ENCODE measurements around the gene BRME1.
A peak's percentile ranks its signal among the peaks of the same experiment; 100 is the strongest.
"Not testable (repeated sequence)": the region's sequence is repeated elsewhere in the genome, so short reads cannot be mapped to it uniquely, and the experiment has no call there.

The BRME1 gene

DNA sequence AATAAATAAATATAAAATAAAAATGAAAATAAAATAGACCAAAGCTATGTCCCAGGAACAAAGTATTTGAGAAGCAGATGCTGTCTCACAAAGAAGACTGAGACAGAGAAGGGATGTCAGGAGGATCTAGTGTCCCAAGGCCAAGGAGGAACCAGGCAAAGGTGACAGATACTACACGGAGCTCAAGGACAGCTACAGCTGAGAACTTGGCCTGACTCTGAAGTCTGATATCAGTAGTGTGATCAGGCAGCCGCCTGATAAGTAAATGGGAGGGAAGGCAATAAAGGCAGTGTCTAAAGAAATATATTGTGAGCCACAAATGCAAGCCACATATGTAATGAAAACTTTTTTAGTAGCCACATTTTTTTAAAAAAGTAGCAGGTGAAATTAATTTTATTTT, 49.4 kb downstream of the BRME1 start:
- 85 to 90% methylated on average over 2 of the region's 2 CpGs for WGBS, 2 experiments

DNA sequence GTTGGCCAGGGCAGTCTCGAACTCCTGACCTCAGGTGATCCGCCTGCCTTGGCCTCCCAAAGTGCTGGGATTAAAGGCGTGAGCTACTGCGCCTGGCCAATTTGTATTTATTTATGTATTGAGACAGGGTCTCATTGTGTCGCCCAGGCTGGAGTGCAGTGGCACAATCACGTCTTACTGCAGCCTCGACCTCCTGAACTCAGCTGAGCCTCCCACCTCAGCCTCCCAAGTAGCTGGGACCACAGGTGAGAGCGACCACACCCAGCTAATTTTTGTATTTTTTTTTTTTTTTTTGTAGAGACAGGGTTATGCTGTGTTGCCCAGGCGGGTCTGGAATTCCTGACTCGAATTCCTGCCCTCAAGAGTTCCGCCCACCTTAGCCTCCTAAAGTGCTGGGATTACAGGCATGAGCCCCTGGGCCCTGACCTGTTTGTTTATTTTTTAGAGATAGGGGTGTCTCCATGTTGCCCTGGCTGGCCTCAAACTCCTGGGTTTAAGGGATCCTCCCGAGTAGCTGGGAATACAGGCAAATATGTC, 53.7 kb downstream of the BRME1 start:
- peaks cover 11% of the 10 kb centered on the region for H3K4me1 ChIP-seq (ENCODE audit: control insufficient read depth, insufficient read depth, low read length)
- not testable (repeated sequence) for H3K4me3 ChIP-seq (ENCODE audit: insufficient read depth, low read depth, low read length); H3K27ac ChIP-seq (ENCODE audit: insufficient read depth, low read depth, low read length, poor library complexity, severe bottlenecking); H3K36me3 ChIP-seq (ENCODE audit: control insufficient read depth, insufficient read depth, low read length); H3K9me3 ChIP-seq (ENCODE audit: control insufficient read depth, low read length); H3K27me3 ChIP-seq (ENCODE audit: control insufficient read depth, insufficient read depth, low read length, poor library complexity, severe bottlenecking)
- 86 to 90% methylated on average over 10 to 12 of the region's 12 CpGs for WGBS, 2 experiments

More for the DNA sequence above, 49.4 kb downstream of the BRME1 start:
- H3K27ac ChIP-seq (ENCODE audit: insufficient read depth, low read depth, low read length, poor library complexity, severe bottlenecking): no peak overlapping the region
- H3K36me3 ChIP-seq (ENCODE audit: control insufficient read depth, insufficient read depth, low read length): no peaks in the 10 kb centered on the region
- H3K9me3 ChIP-seq (ENCODE audit: control insufficient read depth, low read length): no peaks in the 10 kb centered on the region
- no peak overlapping the region for H3K4me3 ChIP-seq (ENCODE audit: insufficient read depth, low read depth, low read length)
- peaks cover 5% of the 10 kb centered on the region for H3K27me3 ChIP-seq (ENCODE audit: control insufficient read depth, insufficient read depth, low read length, poor library complexity, severe bottlenecking)
- peaks cover 2% of the 10 kb centered on the region for H3K4me1 ChIP-seq (ENCODE audit: control insufficient read depth, insufficient read depth, low read length)

DNA sequence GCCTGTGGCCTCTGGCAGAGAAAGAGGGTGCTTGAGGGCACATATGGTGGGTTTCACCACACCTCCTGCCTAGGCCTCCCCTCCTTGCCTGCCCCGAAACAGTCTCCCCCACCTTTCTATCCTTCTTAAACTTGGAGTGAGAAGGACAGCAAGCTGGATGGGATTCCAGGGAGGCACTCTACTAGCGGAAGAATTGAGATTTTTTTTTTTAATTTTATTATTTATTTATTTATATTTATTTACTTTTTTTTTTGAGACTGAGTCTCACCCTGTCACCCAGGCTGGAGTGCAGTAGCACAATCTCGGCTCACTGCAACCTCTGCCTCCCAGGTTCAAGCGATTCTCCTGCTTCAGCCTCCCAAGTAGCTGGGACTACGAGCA, 54.2 kb downstream of the BRME1 start:
- not testable (repeated sequence) for H3K9me3 ChIP-seq (ENCODE audit: control insufficient read depth, low read length); H3K27me3 ChIP-seq (ENCODE audit: control insufficient read depth, insufficient read depth, low read length, poor library complexity, severe bottlenecking); H3K4me3 ChIP-seq (ENCODE audit: insufficient read depth, low read depth, low read length); H3K27ac ChIP-seq (ENCODE audit: insufficient read depth, low read depth, low read length, poor library complexity, severe bottlenecking); H3K36me3 ChIP-seq (ENCODE audit: control insufficient read depth, insufficient read depth, low read length)
- 87 to 92% methylated on average over 3 to 4 of the region's 5 CpGs for WGBS, 2 experiments
- peaks cover 14% of the 10 kb centered on the region for H3K4me1 ChIP-seq (ENCODE audit: control insufficient read depth, insufficient read depth, low read length)

DNA sequence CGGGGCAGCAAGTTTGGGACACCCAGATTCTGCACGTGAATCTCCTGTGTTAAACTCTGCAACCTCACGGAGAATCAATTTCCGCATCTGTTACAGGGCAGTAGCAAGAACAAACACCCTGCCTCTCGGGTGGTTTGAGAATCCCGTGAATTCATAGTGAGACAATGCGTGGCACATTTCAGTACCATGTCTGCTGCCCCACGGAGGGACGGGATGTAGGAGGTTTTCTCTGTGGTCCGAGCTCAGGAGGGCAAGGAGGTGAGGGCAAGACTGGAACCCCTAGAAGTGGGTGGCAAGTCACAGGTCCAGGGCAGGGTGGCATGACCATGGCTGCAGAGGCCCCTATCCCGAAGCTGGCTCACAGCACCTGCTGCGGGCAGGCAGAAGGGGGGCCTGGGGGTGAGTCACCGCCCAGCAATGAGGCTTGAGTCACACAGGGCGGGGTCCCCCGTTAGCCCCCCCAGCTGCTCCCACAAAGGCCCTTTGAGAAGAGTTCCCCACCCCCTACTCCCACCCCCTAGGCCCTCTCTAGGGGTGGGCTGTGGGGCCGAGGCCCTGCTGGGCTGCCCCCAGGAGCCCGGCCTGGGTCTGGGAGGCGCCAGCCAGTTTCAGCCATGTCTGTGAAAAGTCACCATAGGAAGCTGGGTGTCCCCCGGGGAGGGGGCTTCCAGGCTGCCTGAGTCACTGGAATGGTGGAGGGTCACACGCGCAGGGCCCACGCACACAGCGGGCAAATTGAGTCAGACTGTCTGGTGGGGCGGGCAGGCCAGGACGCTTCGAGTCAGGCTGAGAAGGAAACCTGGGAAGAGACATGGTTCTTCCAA, 54.8 kb downstream of the BRME1 start:
- H3K27me3 ChIP-seq (ENCODE audit: control insufficient read depth, insufficient read depth, low read length, poor library complexity, severe bottlenecking): no peaks in the 10 kb centered on the region
- H3K4me1 ChIP-seq (ENCODE audit: control insufficient read depth, insufficient read depth, low read length): peaks cover 18% of the 10 kb centered on the region
- peak overlapping the region; percentile 18 for H3K4me3 ChIP-seq (ENCODE audit: insufficient read depth, low read depth, low read length)
- 65 to 73% methylated on average over 26 of the region's 26 CpGs for WGBS, 2 experiments
- H3K9me3 ChIP-seq (ENCODE audit: control insufficient read depth, low read length): no peaks in the 10 kb centered on the region
- H3K36me3 ChIP-seq (ENCODE audit: control insufficient read depth, insufficient read depth, low read length): no peaks in the 10 kb centered on the region
- peak overlapping the region; percentile 69 for H3K27ac ChIP-seq (ENCODE audit: insufficient read depth, low read depth, low read length, poor library complexity, severe bottlenecking)

DNA sequence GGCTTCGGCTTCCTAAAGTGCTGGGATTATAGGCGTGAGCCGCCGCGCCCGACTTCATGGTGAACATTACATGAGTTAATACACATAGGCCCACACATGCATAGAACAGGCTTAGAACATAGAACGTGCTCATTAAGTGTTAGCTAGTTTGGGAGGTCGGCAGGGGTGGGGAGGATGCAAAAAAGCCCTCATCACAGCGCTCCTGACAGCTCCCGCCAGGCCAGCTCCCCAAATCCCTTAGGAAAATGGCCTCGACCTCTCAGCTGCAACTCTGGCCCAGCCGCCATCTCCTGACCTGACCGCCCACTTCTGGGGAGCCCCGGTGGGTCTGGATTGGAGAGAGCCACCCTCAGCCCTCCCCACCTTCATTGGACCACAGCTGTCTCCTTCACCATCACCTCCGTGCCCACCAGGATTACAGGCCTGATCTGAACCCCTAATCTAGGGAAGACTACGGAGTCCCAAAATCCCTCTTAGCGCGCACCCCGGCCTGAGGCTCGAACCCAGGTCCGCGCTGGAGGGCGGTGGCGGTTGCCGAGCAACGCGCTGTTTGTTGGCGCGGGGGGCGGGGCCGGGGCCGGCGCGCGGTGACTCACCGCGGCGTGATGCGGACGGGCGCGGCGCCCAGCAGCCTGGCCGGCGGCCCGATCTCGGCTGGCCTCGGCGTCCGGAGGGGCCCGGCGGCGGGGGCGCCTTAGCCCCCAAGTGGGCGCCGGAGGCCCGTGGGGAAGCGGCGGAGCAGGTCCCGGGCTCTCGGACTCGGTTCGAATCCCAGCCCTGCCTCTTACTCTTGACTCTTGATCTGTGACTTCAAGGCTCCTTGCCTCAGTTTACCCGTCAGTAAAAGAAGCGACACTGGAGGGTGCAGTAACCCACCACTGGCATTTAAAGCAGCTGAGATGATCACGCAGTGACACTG, 55.7 kb downstream of the BRME1 start:
- 21 to 22% methylated on average over 65 of the region's 66 CpGs for WGBS, 2 experiments
- no peaks in the 10 kb centered on the region for H3K36me3 ChIP-seq (ENCODE audit: control insufficient read depth, insufficient read depth, low read length)
- peaks cover 18% of the 10 kb centered on the region for H3K4me1 ChIP-seq (ENCODE audit: control insufficient read depth, insufficient read depth, low read length)
- H3K9me3 ChIP-seq (ENCODE audit: control insufficient read depth, low read length): no peaks in the 10 kb centered on the region
- peak overlapping the region; percentile 69 for H3K27ac ChIP-seq (ENCODE audit: insufficient read depth, low read depth, low read length, poor library complexity, severe bottlenecking)
- H3K27me3 ChIP-seq (ENCODE audit: control insufficient read depth, insufficient read depth, low read length, poor library complexity, severe bottlenecking): no peaks in the 10 kb centered on the region
- peak overlapping the region; percentile 18 for H3K4me3 ChIP-seq (ENCODE audit: insufficient read depth, low read depth, low read length)

- no peaks in the 10 kb centered on the region for H3K9me3 ChIP-seq (ENCODE audit: control insufficient read depth, low read length)
- no peak overlapping the region for H3K4me3 ChIP-seq (ENCODE audit: insufficient read depth, low read depth, low read length)
- 87 to 88% methylated on average over 16 of the region's 16 CpGs for WGBS, 2 experiments
- no peaks in the 10 kb centered on the region for H3K27me3 ChIP-seq (ENCODE audit: control insufficient read depth, insufficient read depth, low read length, poor library complexity, severe bottlenecking)
- H3K4me1 ChIP-seq (ENCODE audit: control insufficient read depth, insufficient read depth, low read length): peaks cover 21% of the 10 kb centered on the region
- H3K27ac ChIP-seq (ENCODE audit: insufficient read depth, low read depth, low read length, poor library complexity, severe bottlenecking): no peak overlapping the region
- H3K36me3 ChIP-seq (ENCODE audit: control insufficient read depth, insufficient read depth, low read length): no peaks in the 10 kb centered on the region
Observed at GRCh38 chr19:13848798-13849676, 56.9 kb downstream of the BRME1 start.

DNA sequence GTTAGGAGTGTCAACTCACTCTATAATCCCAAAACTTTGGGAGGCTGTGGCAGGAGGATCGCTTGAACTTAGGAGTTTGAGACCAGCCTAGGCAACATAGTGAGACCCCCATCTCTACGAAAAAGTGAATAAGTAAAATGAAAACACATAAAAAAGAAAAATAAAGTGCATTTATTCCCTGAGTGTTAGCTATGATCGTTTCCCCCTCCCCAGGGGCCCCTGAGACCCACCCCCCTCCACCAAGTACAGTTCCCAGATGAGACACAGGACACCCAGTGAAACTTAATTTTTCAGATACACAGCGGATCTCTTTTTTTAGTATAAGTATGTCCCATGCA, 57.6 kb downstream of the BRME1 start:
- Histone ChIP-seq H3K9me3 (ENCODE audit: control insufficient read depth, low read length) (no peaks in the 10 kb centered on the region), H3K27me3 (ENCODE audit: control insufficient read depth, insufficient read depth, low read length, poor library complexity, severe bottlenecking) (peaks cover under 1% of the 10 kb centered on the region), H3K36me3 (ENCODE audit: control insufficient read depth, insufficient read depth, low read length) (no peaks in the 10 kb centered on the region), H3K4me3 (ENCODE audit: insufficient read depth, low read depth, low read length) (no peak overlapping the region), H3K27ac (ENCODE audit: insufficient read depth, low read depth, low read length, poor library complexity, severe bottlenecking) (no peak overlapping the region), H3K4me1 (ENCODE audit: control insufficient read depth, insufficient read depth, low read length) (peaks cover 28% of the 10 kb centered on the region)
- WGBS, 2 experiments: 81 to 86% methylated on average over 1 to 4 of the region's 4 CpGs

GRCh38 chr19:13847407-13848339, 58.2 kb downstream of the BRME1 start:
- no peaks in the 10 kb centered on the region for H3K36me3 ChIP-seq (ENCODE audit: control insufficient read depth, insufficient read depth, low read length)
- no peaks in the 10 kb centered on the region for H3K9me3 ChIP-seq (ENCODE audit: control insufficient read depth, low read length)
- WGBS, 2 experiments: 0 to 4% methylated on average over 44 to 47 of the region's 47 CpGs
- peaks cover 6% of the 10 kb centered on the region for H3K27me3 ChIP-seq (ENCODE audit: control insufficient read depth, insufficient read depth, low read length, poor library complexity, severe bottlenecking)
- peak overlapping the region; percentile 52 for H3K4me3 ChIP-seq (ENCODE audit: insufficient read depth, low read depth, low read length)
- peaks cover 34% of the 10 kb centered on the region for H3K4me1 ChIP-seq (ENCODE audit: control insufficient read depth, insufficient read depth, low read length)
- peak overlapping the region; percentile 100 for H3K27ac ChIP-seq (ENCODE audit: insufficient read depth, low read depth, low read length, poor library complexity, severe bottlenecking)
